Keratinocyte (primary cell): ENCODE results near the gene GREM1. TPM values are rescaled to one million over a fixed set of nuclear protein-coding genes. Genes with fewer than 3 reads are reported as not detected.

Experiments
- DNase-seq: peaks from one replicate; pipeline ENCODE4 v3.0.0-alpha.2; 2011; ENCODE audit warnings: low read depth, missing footprints, low spot score
- FAIRE-seq: peaks from 2 replicates; lab custom pipeline; 2011; peaks lifted over from hg19 to GRCh38; lab: Jason Lieb, UNC
- H2AFZ ChIP-seq: 2 replicates; pipeline ENCODE4 v1.6.0; 2012; ENCODE audit warnings: low read length, control low read depth, inconsistent platforms; ENCODE audit not compliant: control insufficient read depth
- H3K27ac ChIP-seq: 2 replicates; pipeline ENCODE4 v1.5.1; 2011; ENCODE audit warnings: low read length; ENCODE audit not compliant: control insufficient read depth, insufficient read depth
- H3K27me3 ChIP-seq: 3 replicates; pipeline ENCODE4 v1.6.0; 2011; ENCODE audit warnings: low read length; ENCODE audit not compliant: control insufficient read depth, insufficient read depth; ENCODE audit errors: extremely low read depth
- H3K36me3 ChIP-seq, 2 experiments: 2 replicates in 1 of 2; 3 replicates in 1 of 2; pipeline ENCODE4 v1.5.1; 2011; ENCODE audit warnings: low read length in 2 of 2, mild to moderate bottlenecking in 1 of 2; ENCODE audit not compliant: control insufficient read depth in 2 of 2, insufficient read depth in 2 of 2; ENCODE audit errors: extremely low read depth in 1 of 2
- H3K4me1 ChIP-seq: 3 replicates; pipeline ENCODE4 v1.5.1; 2011; ENCODE audit warnings: low read length; ENCODE audit not compliant: control insufficient read depth, insufficient read depth; ENCODE audit errors: extremely low read depth
- H3K4me2 ChIP-seq: 3 replicates; pipeline ENCODE4 v1.6.0; 2011; ENCODE audit warnings: low read depth, low read length; ENCODE audit not compliant: control insufficient read depth, insufficient read depth; ENCODE audit errors: extremely low read depth
- H3K4me3 ChIP-seq, 3 experiments: fragments of 200-600 bp in 1 of 3; sonication (generic) in 1 of 3; 2 replicates in 2 of 3; 3 replicates in 1 of 3; pipeline ENCODE4 v1.5.1; 2011 to 2016; ENCODE audit warnings: low read length in 3 of 3, mild to moderate bottlenecking in 3 of 3, control low read depth in 2 of 3, inconsistent platforms in 1 of 3, low read depth in 1 of 3, mixed read lengths in 1 of 3, mixed run types in 1 of 3, moderate library complexity in 1 of 3; ENCODE audit not compliant: control insufficient read depth in 2 of 3, insufficient read depth in 2 of 3; ENCODE audit errors: extremely low read depth in 1 of 3
- H3K79me2 ChIP-seq: 2 replicates; pipeline ENCODE4 v1.6.0; 2012; ENCODE audit warnings: low read length; ENCODE audit not compliant: control insufficient read depth, insufficient read depth
- H3K9ac ChIP-seq: 3 replicates; pipeline ENCODE4 v1.6.0; 2011; ENCODE audit warnings: low read length; ENCODE audit not compliant: control insufficient read depth, insufficient read depth; ENCODE audit errors: extremely low read depth
- H3K9me1 ChIP-seq: 3 replicates; pipeline ENCODE4 v1.6.0; 2011; ENCODE audit warnings: low read length; ENCODE audit not compliant: control insufficient read depth, insufficient read depth; ENCODE audit errors: extremely low read depth
- H3K9me3 ChIP-seq: 2 replicates; pipeline ENCODE4 v1.5.1; 2012; ENCODE audit warnings: low read depth, low read length; ENCODE audit not compliant: control insufficient read depth
- H4K20me1 ChIP-seq: 3 replicates; pipeline ENCODE4 v1.6.0; 2011; ENCODE audit warnings: low read length; ENCODE audit not compliant: control insufficient read depth, insufficient read depth; ENCODE audit errors: extremely low read depth
- CTCF ChIP-seq, 3 experiments: IDR thresholded peaks in 1 of 3; conservative IDR thresholded peaks in 1 of 3; optimal IDR thresholded peaks in 1 of 3; 2 replicates in 2 of 3; 3 replicates in 1 of 3; pipeline versions ENCODE3 to v1.5.1; 2011; ENCODE audit warnings: low read length in 3 of 3, mild to moderate bottlenecking in 3 of 3, moderate library complexity in 2 of 3, control low read depth in 1 of 3, inconsistent platforms in 1 of 3; ENCODE audit not compliant: insufficient read depth in 2 of 3; ENCODE audit errors: extremely low read depth in 1 of 3
- EZH2 ChIP-seq: IDR thresholded peaks from one replicate; pipeline ENCODE4 v1.6.1; 2012; ENCODE audit warnings: inconsistent platforms, mild to moderate bottlenecking, low read length, moderate library complexity
- dilution Hi-C: fragments of 300-500 bp; cut with MboI; formaldehyde crosslinking; loops from one replicate; pipeline ENCODE4 v1.7.0; 2020; ENCODE audit warnings: low sequenced_read_pairs; ENCODE audit not compliant: extremely low pct_ligation_motif_present
- polyA plus RNA-seq, 5 experiments: library from polyadenylated mRNA; depleted of rRNA in 3 of 5; stranded (reverse) in 3 of 5; stranded (forward) in 1 of 5; unstranded in 1 of 5; fragments of >200 nt; gene quantifications; 1 replicate in 1 of 5; 2 replicates in 3 of 5; 3 replicates in 1 of 5; pipeline versions ENCODE4 v1.2.1 to v1.2.3, GENCODE V29; 2011 to 2012; ENCODE audit warnings: missing spikeins in 2 of 5, low read depth in 1 of 5, low replicate concordance in 1 of 5

GREM1 gene
- polyA plus RNA-seq, 1 donor (not counting 4 experiments of a cell fraction or from before 2014, with no cell fraction given): 0.04 TPM

- dilution Hi-C loops: no loop called here
- H3K79me2 ChIP-seq: no peaks in the 10 kb centered on the region
- FAIRE-seq: no peak
- no peaks in the 10 kb centered on the region for H3K9me1 ChIP-seq
- no peak overlapping the region for H3K4me3 ChIP-seq
- no peaks in the 10 kb centered on the region for H3K36me3 ChIP-seq
- H3K9me3 ChIP-seq: no peaks in the 10 kb centered on the region
- H3K9ac ChIP-seq: no peak overlapping the region
- no peak for DNase-seq
- no peaks in the 10 kb centered on the region for H4K20me1 ChIP-seq
- H2AFZ ChIP-seq: no peak overlapping the region
- no peaks in the 10 kb centered on the region for H3K27me3 ChIP-seq
- no peak overlapping the region for H3K4me2 ChIP-seq
- no peak overlapping the region for H3K27ac ChIP-seq
- H3K4me1 ChIP-seq: no peaks in the 10 kb centered on the region
- TF ChIP-seq CTCF (optimal IDR thresholded peaks at IDR 0.05 in 1 of 3, IDR thresholded peaks at IDR 0.05 in 1 of 3, conservative IDR thresholded peaks at IDR 0.05 in 1 of 3; ENCODE audit: extremely low read depth in 1 of 3, insufficient read depth in 2 of 3, low read length in 3 of 3) (no peak), EZH2 (no peak)
Measured at GRCh38 chr15:32698773-32699390, 18.9 kb upstream of the GREM1 start.

GRCh38 chr15:32700501-32701150 lies 17.2 kb upstream of the GREM1 start:
- no peak for FAIRE-seq
- no peak for DNase-seq
- H4K20me1 ChIP-seq: no peaks in the 10 kb centered on the region
- TF ChIP-seq CTCF (optimal IDR thresholded peaks at IDR 0.05 in 1 of 3, IDR thresholded peaks at IDR 0.05 in 1 of 3, conservative IDR thresholded peaks at IDR 0.05 in 1 of 3; ENCODE audit: extremely low read depth in 1 of 3, insufficient read depth in 2 of 3, low read length in 3 of 3): no peak
- no peak for TF ChIP-seq EZH2
- dilution Hi-C loops: no loop called here
- H3K9me3 ChIP-seq: no peaks in the 10 kb centered on the region
- H3K9me1 ChIP-seq: no peaks in the 10 kb centered on the region
- H3K4me1 ChIP-seq: peaks cover 2% of the 10 kb centered on the region
- H3K27ac ChIP-seq: no peak overlapping the region
- H3K79me2 ChIP-seq: no peaks in the 10 kb centered on the region
- no peak overlapping the region for H3K9ac ChIP-seq
- no peak overlapping the region for H3K4me3 ChIP-seq
- no peaks in the 10 kb centered on the region for H3K27me3 ChIP-seq
- no peak overlapping the region for H2AFZ ChIP-seq
- no peak overlapping the region for H3K4me2 ChIP-seq
- no peaks in the 10 kb centered on the region for H3K36me3 ChIP-seq
